Suprapubic skin (tissue), 4 donors: ENCODE measurements around the gene NRAS.

Experiments used
- POLR2A ChIP-seq, 2 donors: fragments of 450-650 bp; IDR thresholded peaks; one replicate each; pipeline ENCODE4 v1.6.1; 2017; ENCODE audit warnings: antibody characterized with exemption in 2 of 2, mild to moderate bottlenecking in 2 of 2, moderate library complexity in 2 of 2
- POLR2AphosphoS5 ChIP-seq, 3 donors: sonication (generic); formaldehyde crosslinking; IDR thresholded peaks; one replicate each; pipeline ENCODE4 v1.6.1; 2017; ENCODE audit warnings: antibody characterized with exemption in 3 of 3
- TF ChIP-seq, protein P1 (sequence below), 2 donors: fragments of 200-600 bp in 1 of 2; fragments of 450-650 bp in 1 of 2; sonication (generic) in 1 of 2; IDR thresholded peaks; one replicate each; pipeline ENCODE4 v1.5.1; 2016 to 2019; ENCODE audit warnings: antibody characterized with exemption in 2 of 2, mild to moderate bottlenecking in 1 of 2, moderate library complexity in 1 of 2

DNA sequence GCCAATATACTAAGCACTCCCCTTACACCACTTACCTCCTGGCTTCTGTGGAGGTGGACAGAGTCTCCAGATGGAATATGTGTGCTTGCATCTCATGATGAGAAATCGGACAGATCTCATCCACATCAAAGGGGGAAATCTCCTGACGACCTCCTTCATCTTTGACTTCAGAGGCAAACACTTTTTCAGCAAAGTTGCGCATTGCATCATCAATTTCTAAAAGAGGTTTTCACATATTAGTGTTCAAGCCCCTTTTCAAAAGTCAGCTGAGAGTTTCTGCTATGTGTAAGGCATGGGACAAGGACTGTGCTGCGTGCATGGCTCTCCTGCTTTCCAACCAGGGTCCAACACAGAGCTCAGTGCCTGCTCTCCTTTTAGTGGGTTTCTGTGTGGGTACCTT lies 28.0 kb downstream of the NRAS start:
- TF ChIP-seq, protein P1, sequence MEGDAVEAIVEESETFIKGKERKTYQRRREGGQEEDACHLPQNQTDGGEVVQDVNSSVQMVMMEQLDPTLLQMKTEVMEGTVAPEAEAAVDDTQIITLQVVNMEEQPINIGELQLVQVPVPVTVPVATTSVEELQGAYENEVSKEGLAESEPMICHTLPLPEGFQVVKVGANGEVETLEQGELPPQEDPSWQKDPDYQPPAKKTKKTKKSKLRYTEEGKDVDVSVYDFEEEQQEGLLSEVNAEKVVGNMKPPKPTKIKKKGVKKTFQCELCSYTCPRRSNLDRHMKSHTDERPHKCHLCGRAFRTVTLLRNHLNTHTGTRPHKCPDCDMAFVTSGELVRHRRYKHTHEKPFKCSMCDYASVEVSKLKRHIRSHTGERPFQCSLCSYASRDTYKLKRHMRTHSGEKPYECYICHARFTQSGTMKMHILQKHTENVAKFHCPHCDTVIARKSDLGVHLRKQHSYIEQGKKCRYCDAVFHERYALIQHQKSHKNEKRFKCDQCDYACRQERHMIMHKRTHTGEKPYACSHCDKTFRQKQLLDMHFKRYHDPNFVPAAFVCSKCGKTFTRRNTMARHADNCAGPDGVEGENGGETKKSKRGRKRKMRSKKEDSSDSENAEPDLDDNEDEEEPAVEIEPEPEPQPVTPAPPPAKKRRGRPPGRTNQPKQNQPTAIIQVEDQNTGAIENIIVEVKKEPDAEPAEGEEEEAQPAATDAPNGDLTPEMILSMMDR (IDR thresholded peaks at IDR 0.05) = no peak
- TF ChIP-seq POLR2A (IDR thresholded peaks at IDR 0.05) (no peak), POLR2AphosphoS5 (IDR thresholded peaks at IDR 0.05) (no peak)
